HG03460 (cell line): ENCODE results near the gene PTPRN2.

Experiments used
- ATAC-seq: cut with Tn5 transposase; IDR thresholded peaks from one replicate; pipeline ENCODE4 v1.9.1; 2021; ENCODE audit not compliant: unreplicated experiment

Gene PTPRN2

GRCh38 chr7:158272509-158273137 lies 315.0 kb downstream of the PTPRN2 start:
- ATAC-seq, result no peak

GRCh38 chr7:158272091-158272490 lies 315.5 kb downstream of the PTPRN2 start:
- ATAC-seq, result no peak

DNA sequence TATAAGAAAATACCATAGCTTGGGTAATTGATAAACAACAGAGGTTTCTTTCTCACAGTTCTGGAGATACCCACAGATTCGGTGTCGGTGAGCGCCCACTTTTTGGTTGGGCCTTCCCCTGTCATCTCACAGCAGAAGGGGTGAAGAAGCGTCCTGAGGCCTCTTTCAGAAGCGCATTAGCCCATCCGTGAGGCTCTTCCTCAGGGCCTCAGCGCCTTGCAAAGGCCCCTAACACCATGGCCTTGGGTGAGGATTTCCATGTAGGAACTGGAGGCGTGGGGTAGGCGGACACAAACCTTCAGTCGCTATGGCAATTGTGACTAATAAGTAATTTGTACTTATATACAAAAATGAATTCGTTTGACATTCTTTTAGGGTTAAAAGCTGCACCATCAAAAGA lies 316.0 kb downstream of the PTPRN2 start:
- no peak for ATAC-seq

DNA sequence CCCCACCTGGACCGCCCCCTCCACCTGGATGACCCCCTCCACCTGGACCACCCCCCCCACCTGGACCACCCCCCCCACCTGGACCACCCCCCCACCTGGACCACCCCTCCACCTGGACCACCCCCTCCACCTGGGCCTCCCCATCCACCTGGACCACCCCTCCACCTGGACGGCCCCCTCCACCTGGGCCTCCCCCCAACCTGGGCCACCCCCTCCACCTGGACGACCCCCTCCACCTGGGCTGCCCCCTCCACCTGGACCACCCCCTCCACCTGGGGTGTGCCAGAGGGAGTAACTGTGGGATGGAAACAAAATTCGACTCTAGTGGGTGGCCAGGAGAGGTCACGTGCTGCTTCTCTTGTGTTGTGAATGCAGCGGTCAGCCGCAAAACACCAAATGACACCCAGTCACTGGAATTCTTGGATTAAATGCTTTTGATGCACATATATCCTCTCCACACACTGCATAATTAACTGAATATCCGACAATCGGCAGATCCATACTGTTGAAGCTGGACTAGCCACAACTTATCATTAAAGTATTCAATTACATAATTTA lies 316.7 kb downstream of the PTPRN2 start:
- no peak for ATAC-seq

GRCh38 chr7:158270106-158270775 lies 317.4 kb downstream of the PTPRN2 start:
- ATAC-seq, result no peak

- ATAC-seq, result no peak
Measured at GRCh38 chr7:158268816-158269535, 318.6 kb downstream of the PTPRN2 start.

- no peak for ATAC-seq
Measured at GRCh38 chr7:158267742-158268435, 319.7 kb downstream of the PTPRN2 start.

DNA sequence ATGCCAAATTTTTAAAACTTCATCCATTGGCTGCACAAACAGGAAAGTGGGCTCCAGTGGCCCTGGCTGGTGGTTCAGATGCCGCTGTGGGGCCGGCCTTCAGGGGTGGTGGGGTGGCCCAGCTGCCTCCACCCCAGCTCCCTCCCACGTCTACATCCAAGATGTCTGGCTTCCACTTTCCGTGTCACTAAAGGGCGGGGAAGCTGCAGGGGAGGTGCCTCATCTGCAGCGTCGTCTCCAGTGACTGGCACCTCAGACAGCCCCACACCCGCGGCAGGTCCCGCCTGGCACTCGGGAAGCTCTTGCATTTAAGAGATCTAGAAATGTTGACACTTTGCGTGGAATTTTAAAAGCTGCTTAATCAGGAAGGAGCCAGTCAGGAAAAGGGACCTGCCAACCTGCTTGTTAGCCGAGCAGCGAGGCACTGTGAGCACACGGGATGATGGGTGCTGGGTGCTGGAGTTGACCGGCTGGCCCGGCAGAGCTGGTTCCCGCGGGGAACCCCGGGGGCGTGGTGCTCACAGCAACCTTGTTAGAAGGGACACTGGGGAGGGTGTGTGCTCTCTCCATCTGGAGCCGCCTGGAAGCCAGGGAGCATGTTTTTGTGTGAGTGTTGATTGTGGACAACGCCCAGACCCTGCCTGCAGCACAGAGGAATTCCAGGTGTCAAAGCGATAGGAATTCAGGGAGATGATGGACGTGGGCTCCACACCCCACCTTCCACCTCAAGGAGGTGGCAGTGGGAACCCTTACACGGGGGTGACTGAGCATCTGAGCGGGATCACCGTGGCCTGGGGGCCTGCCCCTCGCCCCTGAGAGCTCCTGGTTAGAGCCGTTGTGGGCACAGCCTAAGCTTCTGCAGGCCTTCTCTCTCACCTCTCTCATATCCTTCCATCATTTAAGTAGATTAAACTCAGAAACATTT lies 320.5 kb downstream of the PTPRN2 start:
- no peak for ATAC-seq

DNA sequence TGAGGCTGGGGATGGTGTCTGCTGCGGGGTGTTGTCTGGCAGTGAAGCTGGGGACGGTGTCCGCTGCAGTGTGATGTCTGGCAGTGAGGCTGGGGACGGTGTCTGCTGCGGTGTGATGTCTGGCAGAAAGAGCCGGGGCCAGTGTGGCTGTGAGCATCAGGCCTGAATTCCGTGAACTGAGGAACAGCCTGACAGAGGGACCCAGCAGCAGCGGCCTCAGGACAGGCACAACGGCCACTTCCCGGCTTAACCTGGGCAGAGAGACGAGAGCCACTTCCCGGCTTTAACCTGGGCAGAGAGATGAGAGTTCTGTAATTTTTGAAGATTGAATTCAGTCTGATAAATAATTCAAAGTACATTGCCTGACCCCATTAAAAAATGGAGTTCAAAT lies 321.2 kb downstream of the PTPRN2 start:
- no peak for ATAC-seq

DNA sequence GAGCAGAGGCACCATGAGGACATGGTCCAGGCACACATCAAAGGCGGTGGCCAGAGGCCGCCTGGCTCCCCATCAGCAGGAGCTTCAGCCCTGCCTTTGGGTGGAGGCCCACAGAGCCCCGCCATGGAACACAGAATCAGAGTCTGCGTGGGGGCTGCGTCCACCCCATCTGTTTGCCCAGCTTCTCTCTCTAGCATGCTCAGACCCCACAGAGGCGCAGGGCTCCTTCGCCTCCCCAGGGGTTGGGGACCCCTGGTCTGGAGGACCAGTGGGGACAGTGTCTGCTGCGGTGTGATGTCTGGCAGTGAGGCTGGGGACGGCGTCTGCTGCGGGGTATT lies 321.9 kb downstream of the PTPRN2 start:
- ATAC-seq, result no peak

DNA sequence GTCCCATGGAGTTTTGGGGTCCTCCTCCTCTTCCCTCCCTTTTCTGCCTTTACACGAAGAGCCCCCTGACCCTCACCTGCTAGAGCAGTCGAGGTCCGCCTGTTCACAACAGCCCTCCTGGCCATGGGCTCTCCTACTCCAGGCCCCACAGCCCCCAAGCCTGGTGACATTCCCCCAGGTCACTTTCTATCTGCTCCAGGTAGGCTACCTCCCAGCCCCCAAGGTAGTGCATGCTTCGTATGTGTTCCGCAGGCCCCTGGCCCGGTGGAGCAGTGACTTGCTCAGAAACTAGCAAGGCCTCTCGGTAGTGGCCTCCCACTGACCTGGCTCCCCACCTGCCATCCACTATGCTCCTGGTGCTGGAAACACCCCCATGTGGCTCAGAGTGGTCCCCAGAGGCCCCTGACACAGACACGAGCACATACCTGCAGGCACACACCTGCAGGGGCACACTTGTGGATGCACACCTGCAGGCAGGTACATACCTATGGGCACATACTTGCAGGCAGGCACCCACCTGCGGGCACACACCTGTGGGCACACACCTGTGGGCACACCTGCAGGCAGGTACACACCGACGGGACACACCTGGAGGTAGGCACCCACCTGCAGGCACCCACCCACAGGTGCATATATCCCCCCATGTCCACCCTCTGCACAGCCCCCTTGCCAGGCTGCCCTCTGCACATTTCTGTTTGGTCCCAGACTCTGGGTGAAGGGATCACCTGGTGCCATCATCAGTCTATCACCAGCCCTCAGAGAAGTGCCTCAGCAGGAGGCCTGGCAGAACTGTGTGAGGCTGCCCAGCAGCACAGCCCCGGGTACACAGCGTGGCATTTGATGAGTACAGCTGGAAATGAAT lies 322.5 kb downstream of the PTPRN2 start:
- ATAC-seq, result no peak

- ATAC-seq, result no peak
Measured at GRCh38 chr7:158263964-158264748, 323.5 kb downstream of the PTPRN2 start.

DNA sequence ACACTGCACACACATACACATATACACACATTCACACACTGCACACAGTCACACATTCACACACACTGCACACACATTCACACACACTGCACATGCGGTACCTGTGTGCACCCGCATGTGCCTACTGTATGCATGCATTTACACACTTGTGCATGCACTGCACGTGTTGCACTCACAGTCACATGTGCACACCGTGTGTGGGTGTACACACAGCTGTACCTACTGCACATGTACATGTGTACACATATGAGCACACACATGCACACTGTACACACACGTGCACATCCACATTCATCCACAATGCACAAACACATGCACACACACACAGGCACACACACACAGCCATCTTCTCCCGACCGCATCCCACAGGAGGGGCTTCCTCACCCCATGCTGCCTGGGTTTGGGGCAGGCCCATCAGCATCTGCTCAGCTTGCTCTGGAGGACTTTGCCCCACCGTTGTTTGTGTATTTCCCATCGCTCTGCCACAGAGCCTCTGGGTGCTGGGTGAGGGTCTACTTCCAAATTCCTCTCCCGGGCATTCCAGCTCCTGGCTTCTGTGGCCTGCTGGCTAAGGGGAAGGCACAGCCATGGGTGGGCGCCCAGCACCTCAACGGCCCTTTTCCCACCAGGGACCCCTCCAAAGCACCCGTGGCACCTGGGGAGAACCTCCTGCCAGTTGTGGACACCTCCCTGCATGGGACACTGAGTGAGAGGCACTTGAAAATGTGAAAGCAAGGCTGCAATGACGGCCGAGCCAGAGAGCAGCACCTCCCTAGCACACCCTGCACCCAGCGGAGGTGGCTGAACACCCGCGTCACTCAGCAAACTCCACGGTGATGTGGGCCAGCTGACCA lies 324.3 kb downstream of the PTPRN2 start:
- no peak for ATAC-seq

DNA sequence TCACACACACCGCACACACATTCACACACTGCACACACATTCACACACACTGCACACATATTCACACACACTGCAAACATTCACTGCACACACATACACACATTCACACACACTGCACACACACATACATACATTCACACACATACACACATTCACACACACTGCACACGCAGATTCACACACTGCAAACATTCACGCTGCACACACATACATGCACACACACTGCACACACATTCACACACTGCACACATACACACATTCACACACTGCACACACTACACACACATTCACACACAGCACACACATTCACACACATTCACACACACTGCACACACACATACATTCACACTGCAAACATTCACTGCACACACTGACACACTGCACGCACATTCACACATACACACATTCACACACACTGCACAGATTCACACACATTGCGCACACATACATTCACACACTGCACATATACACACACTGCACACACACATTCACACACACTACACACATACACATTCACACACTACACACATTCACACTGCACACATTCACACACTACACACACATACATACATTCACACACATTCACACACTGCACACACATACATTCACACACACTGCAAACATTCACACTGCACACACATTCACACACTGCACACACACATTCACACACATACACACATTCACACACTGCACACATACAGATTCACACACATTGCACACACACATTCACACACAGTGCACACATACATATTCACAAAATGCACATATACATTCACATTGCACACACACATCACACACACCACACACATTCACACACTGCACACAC lies 325.1 kb downstream of the PTPRN2 start:
- no peak for ATAC-seq

GRCh38 chr7:158261362-158262235 lies 326.0 kb downstream of the PTPRN2 start:
- no peak for ATAC-seq
